Gastroesophageal sphincter (tissue), 4 donors: ENCODE results near the gene CRELD2. TPM values are rescaled to one million over a fixed set of nuclear protein-coding genes. Genes with fewer than 3 reads are reported as not detected.
A peak's percentile ranks its signal among the peaks of the same experiment; 100 is the strongest.

ENCODE experiments used
- ATAC-seq: fragments of 150-250 bp; one replicate; pipeline ENCODE4 v1.9.1; 2016; ENCODE audit warnings: mild to moderate bottlenecking, moderate library complexity
- H3K27ac ChIP-seq, 4 donors: fragments of 200-600 bp; sonication (generic) in 3 of 4; 1 replicate in 3 of 4; 2 replicates in 1 of 4; pipeline ENCODE4 v1.5.1; 2016 to 2019
- H3K27me3 ChIP-seq: fragments of 200-600 bp; sonication (generic); one replicate; pipeline ENCODE4 v1.5.1; 2019
- H3K36me3 ChIP-seq, 2 donors: fragments of 200-600 bp; sonication (generic); one replicate each; pipeline ENCODE4 v1.5.1; 2019; ENCODE audit warnings: control low read depth in 1 of 2
- H3K4me1 ChIP-seq, 3 donors: fragments of 200-600 bp; sonication (generic); 1 replicate in 2 of 3; 2 replicates in 1 of 3; pipeline ENCODE4 v1.5.1; 2016 to 2019; ENCODE audit warnings: control low read depth in 2 of 3
- H3K4me3 ChIP-seq, 2 donors: fragments of 200-600 bp; sonication (generic); one replicate each; pipeline ENCODE4 v1.5.1; 2019; ENCODE audit warnings: mild to moderate bottlenecking in 1 of 2, moderate library complexity in 1 of 2
- H3K9me3 ChIP-seq, 3 donors: fragments of 200-600 bp; sonication (generic); one replicate each; pipeline ENCODE4 v1.5.1; 2017 to 2019; ENCODE audit warnings: control low read depth in 2 of 3
- EP300 ChIP-seq: sonication (generic); formaldehyde crosslinking; IDR thresholded peaks from one replicate; pipeline ENCODE4 v1.6.1; 2017; ENCODE audit warnings: antibody characterized with exemption, mild to moderate bottlenecking
- POLR2A ChIP-seq, 2 donors: fragments of 450-650 bp; IDR thresholded peaks; one replicate each; pipeline ENCODE4 v1.6.1; 2017; ENCODE audit warnings: antibody characterized with exemption in 2 of 2, mild to moderate bottlenecking in 2 of 2, moderate library complexity in 1 of 2
- POLR2AphosphoS5 ChIP-seq: sonication (generic); formaldehyde crosslinking; IDR thresholded peaks from one replicate; pipeline ENCODE4 v1.6.1; 2017; ENCODE audit warnings: antibody characterized with exemption
- WGBS, 2 donors: methylation state at CpG; one replicate each; pipeline ENCODE4 v1.1.5; 2018; ENCODE audit warnings: low coverage in 1 of 2; 5-methylcytosine and 5-hydroxymethylcytosine counted together
- total RNA-seq, 4 donors: library from RNA; depleted of rRNA; stranded (reverse); fragments of >200 nt; gene quantifications; one replicate each; pipeline ENCODE4 v1.1.0, GENCODE V29; 2016
- TF ChIP-seq, protein P1 (sequence below), 4 experiments: fragments of 200-600 bp in 2 of 4; fragments of 450-650 bp in 2 of 4; sonication (generic) in 1 of 4; IDR thresholded peaks; one replicate each; pipeline ENCODE4 v1.5.1; 2017 to 2019; ENCODE audit warnings: antibody characterized with exemption in 4 of 4, mild to moderate bottlenecking in 2 of 4, moderate library complexity in 2 of 4

The CRELD2 gene
- total RNA-seq, 4 donors from 2014 or later = 21.9 to 36.2 (median 30.9) TPM

- H3K27me3 ChIP-seq = no peaks in the 10 kb centered on the region
- TF ChIP-seq, protein P1, sequence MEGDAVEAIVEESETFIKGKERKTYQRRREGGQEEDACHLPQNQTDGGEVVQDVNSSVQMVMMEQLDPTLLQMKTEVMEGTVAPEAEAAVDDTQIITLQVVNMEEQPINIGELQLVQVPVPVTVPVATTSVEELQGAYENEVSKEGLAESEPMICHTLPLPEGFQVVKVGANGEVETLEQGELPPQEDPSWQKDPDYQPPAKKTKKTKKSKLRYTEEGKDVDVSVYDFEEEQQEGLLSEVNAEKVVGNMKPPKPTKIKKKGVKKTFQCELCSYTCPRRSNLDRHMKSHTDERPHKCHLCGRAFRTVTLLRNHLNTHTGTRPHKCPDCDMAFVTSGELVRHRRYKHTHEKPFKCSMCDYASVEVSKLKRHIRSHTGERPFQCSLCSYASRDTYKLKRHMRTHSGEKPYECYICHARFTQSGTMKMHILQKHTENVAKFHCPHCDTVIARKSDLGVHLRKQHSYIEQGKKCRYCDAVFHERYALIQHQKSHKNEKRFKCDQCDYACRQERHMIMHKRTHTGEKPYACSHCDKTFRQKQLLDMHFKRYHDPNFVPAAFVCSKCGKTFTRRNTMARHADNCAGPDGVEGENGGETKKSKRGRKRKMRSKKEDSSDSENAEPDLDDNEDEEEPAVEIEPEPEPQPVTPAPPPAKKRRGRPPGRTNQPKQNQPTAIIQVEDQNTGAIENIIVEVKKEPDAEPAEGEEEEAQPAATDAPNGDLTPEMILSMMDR (IDR thresholded peaks at IDR 0.05) = no peak
- peak; percentile 46 for TF ChIP-seq POLR2AphosphoS5
- H3K4me1 ChIP-seq = peaks cover 0 to 87% (median 40%) of the 10 kb centered on the region in 3 donors
- H3K9me3 ChIP-seq = no peaks in the 10 kb centered on the region
- no peaks in the 10 kb centered on the region for H3K36me3 ChIP-seq
- peak; percentile 23 for ATAC-seq
- peak overlapping the region; percentile 79 to 98 (median 93) for H3K27ac ChIP-seq
- no CpG with 5 or more reads among the region's 56 CpGs for WGBS, 2 donors
- peak overlapping the region; percentile 49 to 61 for H3K4me3 ChIP-seq
Measured at GRCh38 chr22:49934891-49935557, 16.6 kb downstream of the CRELD2 start.

- no peak for ATAC-seq
- Histone ChIP-seq H3K27me3 (no peaks in the 10 kb centered on the region), H3K4me1 (peaks cover 0 to 82% (median 40%) of the 10 kb centered on the region in 3 donors), H3K36me3 (no peaks in the 10 kb centered on the region), H3K27ac (peak overlapping the region; percentile 62 to 98 (median 93)), H3K4me3 (peak overlapping the region; percentile 49 to 61), H3K9me3 (no peaks in the 10 kb centered on the region)
- no peak for TF ChIP-seq POLR2AphosphoS5
- TF ChIP-seq POLR2A (IDR thresholded peaks at IDR 0.05) = no peak
- TF ChIP-seq, protein P1 (IDR thresholded peaks at IDR 0.05) = no peak
- TF ChIP-seq EP300 = no peak
- WGBS, 2 donors = no CpG with 5 or more reads among the region's 16 CpGs
Measured at GRCh38 chr22:49935561-49935960, 17.1 kb downstream of the CRELD2 start.

DNA sequence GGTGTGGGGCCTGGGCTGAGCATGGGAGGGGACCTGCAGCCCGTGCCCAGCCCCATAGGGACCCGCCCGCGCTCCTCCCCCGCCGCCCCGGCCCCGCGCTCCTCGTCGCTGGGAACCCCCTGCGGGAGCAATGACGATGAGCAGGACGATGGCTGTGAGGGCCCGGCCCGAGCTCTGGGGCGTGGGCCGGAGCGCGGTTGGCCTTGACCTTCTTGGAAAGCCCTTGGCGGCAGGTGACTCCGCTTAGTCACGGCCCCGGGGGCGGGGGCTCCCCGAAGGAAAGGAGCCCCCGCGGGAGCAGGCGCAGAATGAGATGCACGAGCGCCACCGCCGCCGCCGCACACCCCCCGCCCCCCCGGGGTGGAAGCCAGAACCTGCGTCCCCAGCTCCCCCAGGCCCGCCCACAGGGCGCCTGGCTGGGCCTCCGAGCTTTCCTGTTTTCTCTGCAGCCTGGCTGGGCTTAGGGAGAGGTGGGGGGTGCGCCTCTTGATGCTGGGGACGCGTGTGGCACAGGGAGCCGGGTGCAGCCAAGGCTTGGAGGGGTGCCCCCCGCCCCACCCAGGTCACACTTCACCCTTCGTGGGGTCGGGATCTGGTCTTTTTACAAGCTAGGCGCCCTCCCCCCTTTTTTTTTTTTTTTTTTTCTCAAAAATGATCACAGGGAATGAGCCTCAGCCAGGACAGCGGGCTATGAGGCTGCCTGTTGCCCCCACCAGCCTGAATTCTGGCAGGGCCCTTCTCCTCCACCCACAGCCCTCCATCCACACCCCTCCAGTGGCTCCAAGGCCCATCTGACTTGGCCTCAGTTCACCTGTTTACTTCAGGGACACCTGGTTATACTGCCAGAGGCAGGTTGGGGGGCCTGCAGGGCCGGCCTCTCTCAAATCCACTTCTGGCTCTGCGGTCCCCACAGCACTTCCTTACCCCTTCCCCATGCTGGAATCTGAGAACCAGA lies 17.9 kb downstream of the CRELD2 start:
- no peaks in the 10 kb centered on the region for H3K27me3 ChIP-seq
- H3K9me3 ChIP-seq = no peaks in the 10 kb centered on the region
- H3K4me1 ChIP-seq = peaks cover 0 to 74% (median 37%) of the 10 kb centered on the region in 3 donors
- ATAC-seq = peak; percentile 84
- WGBS, 2 donors = 35% methylated on average over 7 of the region's 52 CpGs; no CpG with 5 or more reads in 1 of the 2 donors
- no peaks in the 10 kb centered on the region for H3K36me3 ChIP-seq
- peak overlapping the region; percentile 62 to 98 (median 93) for H3K27ac ChIP-seq
- TF ChIP-seq, protein P1 (IDR thresholded peaks at IDR 0.05) = peak in 1 of 4 experiments; percentile 12
- TF ChIP-seq POLR2A (IDR thresholded peaks at IDR 0.05) = peak in 1 of 2 donors; percentile 39
- no peak for TF ChIP-seq EP300
- TF ChIP-seq POLR2AphosphoS5 = peak; percentile 87
- H3K4me3 ChIP-seq = peak overlapping the region; percentile 49 to 61

DNA sequence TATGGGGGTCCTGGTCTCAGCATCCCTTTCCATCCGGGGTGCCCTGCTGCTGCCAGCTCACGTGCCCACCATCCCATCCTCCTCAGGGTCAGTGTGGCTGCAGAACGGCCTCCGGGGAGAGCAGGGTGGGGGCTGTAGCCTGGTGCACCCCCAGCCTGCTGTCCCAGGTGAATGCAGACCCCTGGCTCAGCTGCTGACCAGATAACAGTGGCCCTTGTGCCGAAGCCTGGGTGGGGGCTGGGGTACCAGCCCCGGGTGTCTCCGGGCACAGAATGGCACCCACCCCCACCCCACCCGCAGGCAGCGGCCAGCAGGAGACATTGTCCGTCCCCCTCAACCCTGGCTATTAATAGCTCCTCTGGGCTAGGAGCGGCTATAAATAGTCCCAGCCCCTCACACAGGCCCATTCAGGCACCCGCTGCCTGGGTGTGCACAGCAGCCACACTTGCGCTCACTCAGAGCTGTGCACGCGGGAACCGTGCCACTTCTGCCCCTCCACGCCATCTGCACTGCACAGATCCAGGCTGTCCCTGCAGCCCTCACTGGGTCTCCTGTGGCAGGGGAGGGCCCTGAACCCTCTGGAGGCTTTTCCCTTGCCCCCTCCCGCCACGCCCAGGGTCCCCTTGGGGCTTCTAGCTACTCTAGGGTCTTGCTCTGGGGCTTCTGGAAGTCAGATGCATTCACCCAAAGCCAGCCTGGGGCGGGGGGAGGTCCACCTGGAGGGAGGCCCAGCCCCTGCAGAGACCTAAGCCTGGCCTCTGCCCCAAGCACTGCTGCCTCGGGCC lies 18.7 kb downstream of the CRELD2 start:
- H3K4me3 ChIP-seq = peak overlapping the region in 1 of 2 donors; percentile 61
- no peak for ATAC-seq
- H3K27me3 ChIP-seq = no peaks in the 10 kb centered on the region
- H3K9me3 ChIP-seq = no peaks in the 10 kb centered on the region
- H3K36me3 ChIP-seq = no peaks in the 10 kb centered on the region
- TF ChIP-seq POLR2AphosphoS5 = peak; percentile 44
- TF ChIP-seq, protein P1 (IDR thresholded peaks at IDR 0.05) = no peak
- no peak for TF ChIP-seq EP300
- peak; percentile 9 to 28 for TF ChIP-seq POLR2A (IDR thresholded peaks at IDR 0.05)
- H3K4me1 ChIP-seq = peaks cover 0 to 66% (median 37%) of the 10 kb centered on the region in 3 donors
- 50% methylated on average over 2 of the region's 21 CpGs; no CpG with 5 or more reads in 1 of the 2 donors for WGBS, 2 donors
- peak overlapping the region in 3 of 4 donors; percentile 91 to 98 (median 95) for H3K27ac ChIP-seq
